ENCODE results near the gene RUVBL1.
"Not testable (repeated sequence)": the region's sequence is repeated elsewhere in the genome, so short reads cannot be mapped to it uniquely, and the experiment has no call there.

The RUVBL1 gene

GRCh38 chr3:128123538-128124368 is at the start of gene RUVBL1:
RUVBL1 (minus strand) TSS chr3:128123812; CDS start chr3:128123724, 88 bp downstream.
- DNase-seq (ENCODE audit: low read depth) = peak; percentile 95

DNA sequence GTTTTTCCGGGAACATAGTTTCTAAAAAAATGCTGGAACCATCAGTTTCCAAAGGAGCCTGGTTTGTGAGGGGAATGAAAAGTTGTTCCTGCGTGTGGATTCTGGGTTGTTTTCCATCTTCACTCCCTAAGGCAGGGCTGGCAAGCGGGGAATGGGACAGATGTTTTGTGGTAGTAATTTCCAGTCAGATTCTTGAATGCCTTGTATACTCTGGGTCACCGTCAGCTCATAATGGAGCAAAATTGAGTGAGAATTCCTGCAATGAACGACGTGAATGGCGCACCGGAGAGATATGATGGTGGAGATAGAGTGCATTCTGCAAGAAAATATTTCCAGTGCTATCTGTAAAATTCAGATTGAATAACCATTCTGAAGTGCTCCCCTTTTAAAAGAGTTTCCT is 49.6 kb upstream of the RUVBL1 start:
- DNase-seq (ENCODE audit: low read depth) = no peak

GRCh38 chr3:128170866-128171516 is 47.4 kb upstream of the RUVBL1 start:
- DNase-seq (ENCODE audit: low read depth) = no peak

GRCh38 chr3:128168836-128169235 is 45.2 kb upstream of the RUVBL1 start:
- no peak for DNase-seq (ENCODE audit: low read depth)

DNA sequence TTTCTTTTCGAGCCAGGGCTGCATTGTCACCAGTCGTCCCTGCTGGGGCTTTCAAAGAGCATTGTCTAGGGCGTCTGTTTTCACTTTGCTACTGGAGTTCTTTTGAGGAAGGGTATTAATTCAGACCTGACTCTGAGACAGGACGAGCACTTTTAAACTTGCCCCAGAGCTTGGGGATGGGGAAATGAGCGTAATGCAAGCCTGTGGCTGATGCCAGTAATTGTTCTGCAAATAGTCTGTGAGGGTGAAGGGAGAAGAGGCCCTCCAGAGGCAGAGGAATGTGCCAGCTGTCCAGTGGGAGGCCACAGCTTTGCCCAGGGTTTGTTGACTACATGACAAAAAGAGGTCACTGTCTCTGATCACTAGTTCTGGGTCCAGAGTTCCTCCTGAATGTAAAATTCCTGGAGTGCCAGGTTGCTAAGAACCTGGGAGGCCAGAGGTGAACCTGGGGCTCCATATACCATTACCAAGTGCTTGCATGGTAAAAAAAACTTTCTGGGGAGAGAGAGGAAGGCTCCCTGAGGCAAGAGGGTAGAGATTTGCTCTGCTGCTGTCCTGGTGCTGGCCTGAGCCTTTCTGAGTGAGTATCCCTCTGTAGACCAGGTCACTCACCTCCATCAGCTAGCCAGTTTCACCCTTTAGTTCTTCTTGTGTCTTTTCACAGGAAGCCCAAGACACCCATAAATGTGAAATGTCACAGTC is 44.5 kb upstream of the RUVBL1 start:
- DNase-seq (ENCODE audit: low read depth) = no peak

- DNase-seq (ENCODE audit: low read depth) = no peak
Observed at GRCh38 chr3:128167646-128167972, 44.0 kb upstream of the RUVBL1 start.

GRCh38 chr3:128166971-128167453 is 43.4 kb upstream of the RUVBL1 start:
- no peak for DNase-seq (ENCODE audit: low read depth)

DNA sequence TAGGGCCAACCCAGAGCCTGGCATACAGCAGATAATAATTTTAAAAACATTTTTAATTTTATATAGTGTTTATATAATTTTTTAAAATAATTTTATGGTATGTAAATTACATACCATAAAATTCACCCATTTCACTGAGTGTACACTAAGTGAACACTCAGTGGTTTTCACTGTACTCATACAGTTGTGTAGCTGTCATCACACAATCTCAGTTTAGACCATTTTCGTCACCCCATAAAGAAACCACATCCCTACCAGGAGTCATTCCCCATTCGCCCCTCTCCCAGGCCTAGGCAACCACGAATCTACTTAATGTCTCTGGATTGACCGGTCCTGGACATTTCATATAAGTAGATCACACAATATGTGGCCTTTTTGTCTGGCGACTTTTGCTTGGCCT is 39.8 kb upstream of the RUVBL1 start:
- DNase-seq (ENCODE audit: low read depth) = no peak

DNA sequence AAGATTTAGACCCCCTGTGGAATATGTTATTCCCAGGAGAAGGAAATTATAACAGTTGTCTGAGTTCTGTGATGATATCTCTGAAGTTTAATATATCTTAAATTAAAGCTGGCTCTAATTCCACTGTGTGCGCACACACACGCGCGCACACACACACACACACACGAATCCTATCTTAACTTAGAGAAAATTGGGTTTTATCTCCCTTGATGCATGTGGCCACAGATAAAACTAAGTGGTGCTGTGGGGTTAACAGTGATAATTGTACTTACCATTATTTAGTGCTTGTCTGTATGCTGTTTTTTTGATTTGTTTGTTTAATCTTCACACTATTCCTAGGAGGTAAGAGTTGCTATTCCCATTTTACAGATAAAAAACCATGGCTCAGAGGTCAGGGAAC is 37.0 kb upstream of the RUVBL1 start:
- no peak for DNase-seq (ENCODE audit: low read depth)

DNA sequence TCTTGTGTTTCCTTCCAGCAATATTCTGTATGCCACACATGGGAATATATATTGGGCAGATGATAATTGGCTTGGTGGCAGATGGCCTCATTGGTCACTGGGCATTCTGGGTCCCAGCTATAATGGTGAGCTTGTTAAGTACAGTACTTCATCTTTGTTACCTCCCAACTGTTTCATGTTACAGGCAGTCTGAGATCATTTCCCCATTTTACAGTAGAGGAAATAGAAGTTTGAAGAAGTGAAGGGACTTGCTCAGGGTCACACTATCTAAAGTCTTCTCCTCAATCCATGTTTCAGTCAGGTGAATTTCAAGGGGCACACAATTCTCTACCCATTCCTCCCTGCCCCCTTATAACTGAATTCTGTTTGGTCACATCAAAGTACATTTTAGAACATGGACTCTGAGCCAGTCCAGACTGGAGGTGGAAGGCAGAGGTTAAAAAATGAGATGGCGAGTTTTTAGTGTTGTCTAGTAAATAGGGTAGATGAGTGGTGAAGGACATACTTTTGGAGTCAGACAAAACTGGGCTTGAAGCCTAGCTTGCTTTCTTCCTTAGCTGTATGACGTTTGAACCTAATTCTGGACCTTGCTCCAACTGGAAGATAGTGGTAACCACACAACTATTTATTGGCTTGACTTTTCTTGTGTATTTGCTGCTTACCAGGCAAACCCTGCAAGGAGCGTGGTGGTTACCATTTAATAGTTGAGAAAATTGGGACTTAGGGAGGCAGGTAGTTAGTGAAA is 32.2 kb upstream of the RUVBL1 start:
- DNase-seq (ENCODE audit: low read depth) = no peak

DNA sequence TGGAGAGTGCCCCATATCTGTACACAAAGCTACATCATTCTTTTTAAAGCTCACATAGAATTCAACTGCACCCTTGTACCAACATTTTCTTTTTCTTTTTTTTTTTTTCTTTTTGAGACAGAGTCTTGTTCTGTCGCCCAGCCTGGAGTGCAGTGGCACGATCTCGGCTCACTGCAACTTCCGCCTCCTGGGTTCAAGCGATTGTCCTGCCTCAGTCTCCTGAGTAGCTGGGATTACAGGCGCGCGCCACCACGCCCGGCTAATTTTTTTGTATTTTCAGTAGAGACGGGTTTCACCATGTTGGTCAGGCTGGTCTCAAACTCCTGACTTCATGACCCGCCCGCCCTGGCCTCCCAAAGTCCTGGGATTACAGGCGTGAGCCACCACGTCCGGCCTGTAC is 30.7 kb upstream of the RUVBL1 start:
- not testable (repeated sequence) for DNase-seq (ENCODE audit: low read depth)

- peak; percentile 81 for DNase-seq (ENCODE audit: low read depth)
Observed at GRCh38 chr3:128153156-128154041, 29.8 kb upstream of the RUVBL1 start, which contains the start of gene EEFSEC. EEFSEC (plus strand) TSS chr3:128153481; CDS start chr3:128153508, 27 bp downstream.

DNA sequence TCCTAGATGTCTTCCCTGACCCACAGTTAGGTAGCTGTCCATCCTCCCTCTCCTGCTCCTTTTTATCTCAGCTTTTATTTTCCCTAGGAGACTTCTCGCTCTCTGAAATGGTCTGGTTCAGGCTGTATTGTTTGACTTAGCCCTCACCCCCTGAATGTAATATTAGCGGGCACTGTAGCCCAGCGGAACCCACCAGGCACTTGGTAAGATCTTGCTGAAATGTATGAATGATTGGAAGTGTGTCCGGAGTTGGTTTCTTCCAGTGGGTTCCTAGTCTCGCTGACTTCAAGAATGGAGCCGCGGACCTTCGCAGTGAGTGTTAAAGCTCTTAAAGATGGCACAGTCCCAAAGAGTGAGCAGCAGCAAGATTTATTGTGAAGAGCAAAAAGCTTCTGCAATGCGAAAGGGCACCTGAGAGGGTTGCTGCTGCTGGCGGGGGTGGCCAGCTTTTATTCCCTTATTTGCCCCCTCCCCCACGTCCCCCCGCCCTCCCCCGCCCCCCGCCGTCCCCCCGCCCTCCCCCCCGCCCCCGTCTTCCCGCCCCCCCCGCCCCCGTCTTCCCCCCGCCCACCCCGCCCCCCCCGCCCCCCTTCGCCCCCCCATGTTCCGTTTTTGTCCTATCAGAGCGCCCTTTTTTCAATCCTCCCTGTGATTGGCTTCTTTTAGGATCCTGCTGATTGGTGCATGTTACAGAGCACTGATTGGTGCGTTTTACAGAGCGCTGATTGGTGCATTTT is 29.0 kb upstream of the RUVBL1 start:
- DNase-seq (ENCODE audit: low read depth) = no peak

GRCh38 chr3:128151758-128152274 is 28.2 kb upstream of the RUVBL1 start:
- no peak for DNase-seq (ENCODE audit: low read depth)

DNA sequence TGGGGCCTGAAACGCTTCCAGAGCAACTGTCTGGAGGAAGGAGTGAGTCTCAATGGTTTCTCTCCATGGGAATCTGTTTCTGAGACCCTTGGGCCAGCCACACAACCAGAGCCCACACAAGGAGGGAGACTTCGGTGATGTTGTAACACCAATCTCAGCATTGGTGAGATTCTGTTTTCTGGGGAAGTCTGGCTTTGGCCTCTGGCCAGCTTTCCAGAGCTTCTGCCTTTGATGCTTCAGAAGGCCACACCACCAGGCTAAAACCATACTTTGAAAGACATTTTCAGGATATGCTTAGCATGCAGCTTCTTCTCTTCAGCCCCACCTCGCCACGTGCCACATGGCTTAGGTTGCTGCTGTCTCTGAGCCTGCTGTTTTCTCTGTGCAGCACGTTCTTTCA is 26.0 kb upstream of the RUVBL1 start:
- DNase-seq (ENCODE audit: low read depth) = no peak

DNA sequence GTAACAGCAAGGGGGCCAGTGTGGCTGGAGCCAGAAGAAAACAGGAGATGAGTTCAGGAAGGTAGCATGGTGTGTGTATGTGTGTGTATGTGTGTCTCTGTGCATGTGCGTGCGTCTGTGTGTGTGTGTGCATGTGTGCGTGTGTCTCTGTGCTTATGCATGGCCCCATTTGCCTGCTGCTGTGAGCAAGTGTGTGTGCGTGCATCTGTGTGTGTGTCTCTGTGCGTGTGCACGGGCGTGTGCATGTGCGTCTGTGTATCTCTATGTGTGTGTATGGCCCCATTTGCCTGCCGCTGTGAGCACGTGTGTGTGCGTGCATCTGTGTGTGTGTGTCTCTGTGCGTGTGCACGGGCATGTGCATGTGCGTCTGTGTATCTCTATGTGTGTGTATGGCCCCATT is 22.6 kb upstream of the RUVBL1 start:
- DNase-seq (ENCODE audit: low read depth) = no peak

DNA sequence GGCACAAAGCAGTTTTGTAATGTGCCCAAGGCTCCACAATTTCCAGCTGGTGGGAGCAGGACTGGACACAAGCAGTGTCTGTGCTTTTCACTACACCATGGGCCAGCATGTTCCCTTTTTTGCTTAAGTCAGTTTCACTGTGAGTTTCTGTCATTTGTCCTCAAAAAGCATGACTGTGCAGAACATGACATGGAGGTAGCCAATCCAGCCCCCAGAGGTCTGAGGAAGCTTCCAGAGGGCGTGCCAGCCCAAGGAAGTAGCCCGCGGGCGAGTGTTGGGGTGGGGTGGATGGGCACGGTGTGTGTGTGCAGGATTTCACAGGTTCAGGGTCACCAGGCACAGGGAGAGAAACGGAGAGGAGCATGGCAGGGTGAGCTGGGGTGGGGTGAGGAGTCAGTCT is 21.7 kb upstream of the RUVBL1 start:
- no peak for DNase-seq (ENCODE audit: low read depth)

GRCh38 chr3:128144512-128145187 is 21.0 kb upstream of the RUVBL1 start:
- no peak for DNase-seq (ENCODE audit: low read depth)

DNA sequence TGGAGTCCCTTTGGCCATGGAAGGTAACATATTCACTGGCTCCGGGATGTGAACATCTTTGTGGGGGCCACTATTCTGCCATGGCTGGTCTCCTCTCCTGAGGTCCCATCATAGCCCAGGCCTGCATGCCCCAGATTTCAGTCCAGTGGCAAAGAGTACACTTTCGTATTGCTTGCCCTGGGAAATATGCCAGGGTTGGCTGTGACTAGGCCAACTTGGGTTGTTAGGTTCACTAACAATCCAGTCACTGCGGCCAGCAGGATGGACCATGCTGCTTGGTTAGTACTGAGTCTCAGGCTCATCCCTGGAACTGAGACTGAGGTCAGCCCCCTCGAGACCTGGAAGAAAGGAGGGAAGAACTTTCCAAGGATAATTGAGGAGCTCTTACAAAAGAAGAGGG is 19.9 kb upstream of the RUVBL1 start:
- no peak for DNase-seq (ENCODE audit: low read depth)

Measured in stimulated activated CD8-positive, alpha-beta memory T cell treated with anti-CD3 and anti-CD28 coated beads, Interleukin-4, amount 100 ng/mL, for 24 hours (primary cell).